GM18519 (cell line): ENCODE data around the gene EXOC3L4.

ENCODE experiments used
- ATAC-seq: cut with Tn5 transposase; IDR thresholded peaks from one replicate; pipeline ENCODE4 v1.9.1; 2021; ENCODE audit warnings: mild to moderate bottlenecking, moderate library complexity; ENCODE audit not compliant: unreplicated experiment, low FRiP score

Gene EXOC3L4

GRCh38 chr14:103089386-103090335 is 4.9 kb upstream of the EXOC3L4 start:
- no peak for ATAC-seq

- ATAC-seq, result no peak
These were observed 4.0 kb upstream of the EXOC3L4 start for GRCh38 chr14:103090481-103091020.

GRCh38 chr14:103091041-103091882 is 3.3 kb upstream of the EXOC3L4 start:
- no peak for ATAC-seq

GRCh38 chr14:103091883-103092222 is 2.7 kb upstream of the EXOC3L4 start:
- ATAC-seq, result no peak

- ATAC-seq, result no peak
These were observed 594 bp upstream of the EXOC3L4 start for GRCh38 chr14:103093856-103094405.

- no peak for ATAC-seq
These were observed 769 bp downstream of the EXOC3L4 start for GRCh38 chr14:103095210-103095778.

GRCh38 chr14:103096387-103096786 is 1.9 kb downstream of the EXOC3L4 start:
- ATAC-seq, result no peak

GRCh38 chr14:103097244-103097993 is 2.9 kb downstream of the EXOC3L4 start:
- no peak for ATAC-seq

- ATAC-seq, result no peak
These were observed 3.8 kb downstream of the EXOC3L4 start for GRCh38 chr14:103097994-103098957.

GRCh38 chr14:103099081-103099732 is 4.7 kb downstream of the EXOC3L4 start:
- ATAC-seq, result no peak

GRCh38 chr14:103099733-103100280 is 5.3 kb downstream of the EXOC3L4 start:
- ATAC-seq, result no peak

GRCh38 chr14:103100281-103101121 is 6.0 kb downstream of the EXOC3L4 start:
- no peak for ATAC-seq

GRCh38 chr14:103101257-103101962 is 6.9 kb downstream of the EXOC3L4 start:
- ATAC-seq, result no peak

GRCh38 chr14:103101963-103102688 is 7.6 kb downstream of the EXOC3L4 start:
- no peak for ATAC-seq

- ATAC-seq, result no peak
These were observed 8.2 kb downstream of the EXOC3L4 start for GRCh38 chr14:103102689-103103260.
